Cardiac fibroblast (primary cell): Measurements from ENCODE around the gene BCL11B.

Source experiments
- DNase-seq, 2 donors: peaks; one replicate each; pipeline versions ENCODE4 v3.0.0 to v3.0.0-alpha.2; 2010; ENCODE audit warnings: low read depth in 2 of 2
- H3K4me3 ChIP-seq, 2 donors: replicated peaks in 1 of 2; 1 replicate in 1 of 2; 2 replicates in 1 of 2; pipeline ENCODE4 v1.5.1; 2011; ENCODE audit warnings: low read depth in 2 of 2, low read length in 2 of 2, mild to moderate bottlenecking in 2 of 2, moderate library complexity in 1 of 2
- TF ChIP-seq, protein P1 (sequence below): IDR thresholded peaks from one replicate; pipeline ENCODE4 v1.5.1; 2011; ENCODE audit warnings: low read depth, mild to moderate bottlenecking, low read length, inconsistent platforms

The BCL11B gene

DNA sequence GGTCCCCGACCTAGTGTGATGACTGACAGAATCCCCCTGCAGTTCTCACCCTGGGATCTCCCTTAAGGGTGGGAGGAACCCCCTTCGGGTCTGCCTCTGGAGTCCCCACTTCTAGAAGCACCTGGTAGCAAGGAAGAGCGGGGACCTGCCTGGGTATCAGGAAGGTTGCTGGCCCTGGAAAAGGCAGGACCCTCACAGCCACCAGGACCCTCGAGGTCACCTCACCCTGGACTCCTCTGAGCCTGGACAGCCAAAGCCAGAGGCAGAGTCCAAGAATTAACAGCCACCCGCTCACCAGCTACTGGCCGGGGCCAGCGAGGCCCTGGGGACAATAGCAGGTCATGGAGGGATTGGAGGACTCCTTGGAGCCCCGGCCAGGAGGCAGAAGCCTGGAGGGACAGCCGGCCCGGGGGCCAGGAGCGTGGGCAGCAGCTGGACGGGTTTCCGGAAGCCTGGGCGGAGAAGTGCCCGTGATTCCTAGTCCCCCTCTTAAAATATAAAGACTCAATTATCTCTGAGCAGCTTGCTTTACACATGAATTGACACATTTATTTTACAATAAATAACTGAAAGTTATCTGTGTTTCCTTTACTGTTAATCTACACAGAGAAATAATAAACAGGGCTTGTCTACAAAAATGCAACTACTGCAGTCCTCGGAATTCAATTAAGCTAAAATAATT is 17.5 kb downstream of the BCL11B start:
- TF ChIP-seq, protein P1, sequence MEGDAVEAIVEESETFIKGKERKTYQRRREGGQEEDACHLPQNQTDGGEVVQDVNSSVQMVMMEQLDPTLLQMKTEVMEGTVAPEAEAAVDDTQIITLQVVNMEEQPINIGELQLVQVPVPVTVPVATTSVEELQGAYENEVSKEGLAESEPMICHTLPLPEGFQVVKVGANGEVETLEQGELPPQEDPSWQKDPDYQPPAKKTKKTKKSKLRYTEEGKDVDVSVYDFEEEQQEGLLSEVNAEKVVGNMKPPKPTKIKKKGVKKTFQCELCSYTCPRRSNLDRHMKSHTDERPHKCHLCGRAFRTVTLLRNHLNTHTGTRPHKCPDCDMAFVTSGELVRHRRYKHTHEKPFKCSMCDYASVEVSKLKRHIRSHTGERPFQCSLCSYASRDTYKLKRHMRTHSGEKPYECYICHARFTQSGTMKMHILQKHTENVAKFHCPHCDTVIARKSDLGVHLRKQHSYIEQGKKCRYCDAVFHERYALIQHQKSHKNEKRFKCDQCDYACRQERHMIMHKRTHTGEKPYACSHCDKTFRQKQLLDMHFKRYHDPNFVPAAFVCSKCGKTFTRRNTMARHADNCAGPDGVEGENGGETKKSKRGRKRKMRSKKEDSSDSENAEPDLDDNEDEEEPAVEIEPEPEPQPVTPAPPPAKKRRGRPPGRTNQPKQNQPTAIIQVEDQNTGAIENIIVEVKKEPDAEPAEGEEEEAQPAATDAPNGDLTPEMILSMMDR, result no peak
- H3K4me3 ChIP-seq, result no peak overlapping the region
- DNase-seq, result no peak

- no peak overlapping the region for H3K4me3 ChIP-seq
- TF ChIP-seq, protein P1, result no peak
- DNase-seq, result no peak
Observed at GRCh38 chr14:99253890-99254289, 18.1 kb downstream of the BCL11B start.

- TF ChIP-seq, protein P1, result no peak
- H3K4me3 ChIP-seq, result no peak overlapping the region
- DNase-seq, result no peak
Observed at GRCh38 chr14:99252940-99253868, 18.8 kb downstream of the BCL11B start.

DNA sequence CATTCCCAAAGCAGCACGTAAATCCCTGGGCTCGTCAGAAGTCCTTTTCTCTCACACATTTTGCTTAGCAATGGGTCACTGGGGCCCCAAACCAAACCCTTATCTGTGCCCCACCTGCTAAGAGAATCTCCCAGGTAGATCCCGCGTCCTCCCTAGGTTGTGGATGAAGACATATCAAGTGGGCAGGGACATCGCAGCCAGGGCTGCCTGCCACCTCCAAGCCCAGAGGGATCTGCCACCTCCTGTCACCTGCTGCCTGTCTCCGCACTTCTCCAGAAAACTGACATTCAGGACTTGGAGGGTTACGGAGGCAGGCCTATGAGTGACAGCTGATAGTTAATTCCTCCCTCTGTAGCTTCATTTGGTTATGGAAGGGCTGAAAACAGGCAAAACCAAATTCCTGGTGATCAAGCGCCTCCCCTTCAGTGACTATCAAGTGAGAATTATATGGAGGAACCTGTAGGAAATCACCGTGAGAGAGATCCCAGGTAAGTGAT is 19.5 kb downstream of the BCL11B start:
- TF ChIP-seq, protein P1, result no peak
- no peak for DNase-seq
- no peak overlapping the region for H3K4me3 ChIP-seq

GRCh38 chr14:99251721-99252120 is 20.3 kb downstream of the BCL11B start:
- TF ChIP-seq, protein P1, result no peak
- no peak overlapping the region for H3K4me3 ChIP-seq
- no peak for DNase-seq

GRCh38 chr14:99250636-99251208 is 21.3 kb downstream of the BCL11B start:
- TF ChIP-seq, protein P1, result no peak
- H3K4me3 ChIP-seq, result no peak overlapping the region
- DNase-seq, result no peak
